GM21576 (cell line): Measurements from ENCODE around the gene FKBP1A.

Source experiments
- ATAC-seq: cut with Tn5 transposase; IDR thresholded peaks from one replicate; pipeline ENCODE4 v1.9.1; 2021; ENCODE audit warnings: mild to moderate bottlenecking, moderate library complexity; ENCODE audit not compliant: unreplicated experiment

Gene FKBP1A

GRCh38 chr20:1388741-1389483, 3.9 kb downstream of the FKBP1A start:
- no peak for ATAC-seq

GRCh38 chr20:1388253-1388652, 4.6 kb downstream of the FKBP1A start:
- ATAC-seq = no peak

GRCh38 chr20:1386323-1386722, 6.5 kb downstream of the FKBP1A start:
- ATAC-seq = no peak

- no peak for ATAC-seq
These were observed 9.0 kb downstream of the FKBP1A start for GRCh38 chr20:1383623-1384404.

- no peak for ATAC-seq
These were observed 10.2 kb downstream of the FKBP1A start for GRCh38 chr20:1382670-1383069.

- ATAC-seq = no peak
These were observed 10.9 kb downstream of the FKBP1A start for GRCh38 chr20:1381753-1382591.

GRCh38 chr20:1378735-1379125, 14.1 kb downstream of the FKBP1A start:
- ATAC-seq = no peak

GRCh38 chr20:1377984-1378734, 14.7 kb downstream of the FKBP1A start:
- ATAC-seq = no peak

- ATAC-seq = no peak
These were observed 15.4 kb downstream of the FKBP1A start for GRCh38 chr20:1377341-1377871.

GRCh38 chr20:1376408-1377270, 16.2 kb downstream of the FKBP1A start:
- no peak for ATAC-seq

GRCh38 chr20:1376007-1376406, 16.8 kb downstream of the FKBP1A start:
- no peak for ATAC-seq

- ATAC-seq = no peak
These were observed 17.3 kb downstream of the FKBP1A start for GRCh38 chr20:1375515-1375914.

- no peak for ATAC-seq
These were observed 18.6 kb downstream of the FKBP1A start for GRCh38 chr20:1374246-1374645.

GRCh38 chr20:1373614-1374013, 19.2 kb downstream of the FKBP1A start:
- no peak for ATAC-seq

- no peak for ATAC-seq
These were observed 19.8 kb downstream of the FKBP1A start for GRCh38 chr20:1373036-1373435.

GRCh38 chr20:1371830-1372539, 20.9 kb downstream of the FKBP1A start:
- ATAC-seq = no peak

- ATAC-seq = no peak
These were observed 21.6 kb downstream of the FKBP1A start for GRCh38 chr20:1371202-1371782.

- no peak for ATAC-seq
These were observed 22.2 kb downstream of the FKBP1A start for GRCh38 chr20:1370548-1371110.
